Measurements from ENCODE around the gene PTPRN2. TPM values are rescaled to one million over a fixed set of nuclear protein-coding genes. Genes with fewer than 3 reads are reported as not detected.

PTPRN2 gene
- total and polyA plus RNA-seq, 2 donors (not counting 3 experiments of a cell fraction or from before 2014, with no cell fraction given): 0.62 to 0.88 TPM

DNA sequence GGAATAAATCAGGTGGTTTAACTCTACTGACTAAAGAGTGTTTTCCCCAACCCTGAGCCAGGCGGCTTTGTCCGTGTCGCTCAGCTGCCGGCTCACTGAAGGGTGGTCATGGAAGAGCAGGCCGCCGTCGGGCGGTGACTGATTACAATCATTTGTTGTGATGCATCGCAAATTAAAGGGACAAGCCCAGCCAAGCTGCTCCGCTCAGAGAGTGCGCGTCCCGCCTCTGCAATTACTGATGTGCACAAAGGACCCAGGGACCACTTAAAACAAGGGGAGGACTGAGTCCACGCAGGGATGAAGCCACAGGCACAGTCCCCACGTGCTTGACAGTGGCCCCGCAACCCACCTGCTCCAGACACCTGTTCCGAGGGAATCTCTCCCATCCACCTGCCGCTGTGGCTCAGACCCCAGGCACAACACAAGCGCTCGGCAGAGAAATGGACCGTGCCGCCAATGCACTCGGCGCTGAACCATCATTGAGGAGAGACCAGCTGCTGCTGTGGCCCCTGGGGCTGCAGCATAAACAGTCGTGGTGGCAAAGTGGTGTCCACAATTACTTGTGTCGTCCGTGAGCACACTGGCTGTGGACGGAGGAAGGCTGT lies 526.5 kb downstream of the PTPRN2 start:
- TF ChIP-seq, protein P1, sequence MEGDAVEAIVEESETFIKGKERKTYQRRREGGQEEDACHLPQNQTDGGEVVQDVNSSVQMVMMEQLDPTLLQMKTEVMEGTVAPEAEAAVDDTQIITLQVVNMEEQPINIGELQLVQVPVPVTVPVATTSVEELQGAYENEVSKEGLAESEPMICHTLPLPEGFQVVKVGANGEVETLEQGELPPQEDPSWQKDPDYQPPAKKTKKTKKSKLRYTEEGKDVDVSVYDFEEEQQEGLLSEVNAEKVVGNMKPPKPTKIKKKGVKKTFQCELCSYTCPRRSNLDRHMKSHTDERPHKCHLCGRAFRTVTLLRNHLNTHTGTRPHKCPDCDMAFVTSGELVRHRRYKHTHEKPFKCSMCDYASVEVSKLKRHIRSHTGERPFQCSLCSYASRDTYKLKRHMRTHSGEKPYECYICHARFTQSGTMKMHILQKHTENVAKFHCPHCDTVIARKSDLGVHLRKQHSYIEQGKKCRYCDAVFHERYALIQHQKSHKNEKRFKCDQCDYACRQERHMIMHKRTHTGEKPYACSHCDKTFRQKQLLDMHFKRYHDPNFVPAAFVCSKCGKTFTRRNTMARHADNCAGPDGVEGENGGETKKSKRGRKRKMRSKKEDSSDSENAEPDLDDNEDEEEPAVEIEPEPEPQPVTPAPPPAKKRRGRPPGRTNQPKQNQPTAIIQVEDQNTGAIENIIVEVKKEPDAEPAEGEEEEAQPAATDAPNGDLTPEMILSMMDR (IDR thresholded peaks at IDR 0.05; ENCODE audit: extremely low read depth in 1 of 2, insufficient read depth in 1 of 2, low read depth in 1 of 2, low read length in 2 of 2): no peak
- TF ChIP-seq, protein P2, sequence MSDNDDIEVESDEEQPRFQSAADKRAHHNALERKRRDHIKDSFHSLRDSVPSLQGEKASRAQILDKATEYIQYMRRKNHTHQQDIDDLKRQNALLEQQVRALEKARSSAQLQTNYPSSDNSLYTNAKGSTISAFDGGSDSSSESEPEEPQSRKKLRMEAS (IDR thresholded peaks at IDR 0.05; ENCODE audit: insufficient read depth, insufficient read length): no peak
- TF ChIP-seq MYC (IDR thresholded peaks at IDR 0.05; ENCODE audit: low read depth, low read length) (no peak), FOS (IDR thresholded peaks at IDR 0.05; ENCODE audit: borderline replicate concordance, insufficient read depth, low read length) (no peak), POLR2A (IDR thresholded peaks at IDR 0.05; ENCODE audit: low read depth, low read length) (no peak), JUN (IDR thresholded peaks at IDR 0.05; ENCODE audit: borderline replicate concordance, insufficient read depth, insufficient read length, low read depth) (no peak), EZH2 (IDR thresholded peaks at IDR 0.05; ENCODE audit: borderline replicate concordance, low read depth, low read length, severe bottlenecking) (no peak), POLR2AphosphoS5 (IDR thresholded peaks at IDR 0.05; ENCODE audit: insufficient read depth, low read depth, low read length) (no peak), GATA2 (IDR thresholded peaks at IDR 0.05; ENCODE audit: insufficient read depth, insufficient read length, low read depth, low read length) (no peak)
- Histone ChIP-seq H3K79me2 (ENCODE audit: control insufficient read depth, insufficient read depth, low read length) (no peaks in the 10 kb centered on the region), H3K36me3 (ENCODE audit: control insufficient read depth in 2 of 2, extremely low read depth in 1 of 2, insufficient read depth in 2 of 2, low read length in 2 of 2) (no peaks in the 10 kb centered on the region), H2AFZ (ENCODE audit: low read depth, low read length) (no peak overlapping the region), H3K4me2 (ENCODE audit: insufficient read depth, low read length) (no peak overlapping the region), H3K9me3 (replicated peaks; ENCODE audit: control insufficient read depth, insufficient read depth, low read length) (peaks cover 15% of the 10 kb centered on the region), H3K4me1 (ENCODE audit: control insufficient read depth, extremely low read depth, insufficient read depth, low read length) (no peaks in the 10 kb centered on the region), H3K4me3 (replicated peaks in 1 of 3; ENCODE audit: insufficient read depth in 1 of 3, low read depth in 1 of 3, low read length in 3 of 3) (no peak overlapping the region), H3K9me1 (replicated peaks; ENCODE audit: control insufficient read depth, extremely low read depth, insufficient read depth, low read length) (no peaks in the 10 kb centered on the region), H3K27ac (ENCODE audit: insufficient read depth, low read depth, low read length) (no peak overlapping the region), H4K20me1 (replicated peaks; ENCODE audit: control insufficient read depth, extremely low read depth, insufficient read depth, low read length) (no peaks in the 10 kb centered on the region), H3K27me3 (ENCODE audit: control insufficient read depth in 2 of 2, insufficient read depth in 2 of 2, low read length in 2 of 2) (no peaks in the 10 kb centered on the region), H3K9ac (replicated peaks; ENCODE audit: extremely low read depth, insufficient read depth, low read length) (no peak overlapping the region)
- ChIA-PET CTCF (no interaction called here), POLR2A (no interaction called here)
- intact Hi-C loops (cut with micrococcal nuclease) (no loop called here), dilution Hi-C loops (cut with MboI; ENCODE audit: extremely low pct_ligation_motif_present, low sequenced_read_pairs) (no loop called here)
- no TSS peak for BruUV-seq (replicated peaks)
- FAIRE-seq: no peak
- DNase-seq (ENCODE audit: low read depth, low spot score): no peak

All from endothelial cell of umbilical vein (primary cell).